Measurements from ENCODE around the gene SPDYC.
A peak's percentile ranks its signal among the peaks of the same experiment; 100 is the strongest.

SPDYC gene

GRCh38 chr11:65206901-65207300, 36.9 kb downstream of the SPDYC start:
- DNase-seq (ENCODE audit: low read depth, low spot score) = no peak

GRCh38 chr11:65207918-65208784, 38.1 kb downstream of the SPDYC start:
- no peak for DNase-seq (ENCODE audit: low read depth, low spot score)

- DNase-seq (ENCODE audit: low read depth, low spot score) = no peak
Observed at GRCh38 chr11:65208785-65209710, 39.0 kb downstream of the SPDYC start.

GRCh38 chr11:65209711-65210360, 39.8 kb downstream of the SPDYC start:
- DNase-seq (ENCODE audit: low read depth, low spot score) = no peak

GRCh38 chr11:65210361-65210731, 40.3 kb downstream of the SPDYC start:
- DNase-seq (ENCODE audit: low read depth, low spot score) = no peak

GRCh38 chr11:65210748-65211147, 40.7 kb downstream of the SPDYC start:
- no peak for DNase-seq (ENCODE audit: low read depth, low spot score)

- DNase-seq (ENCODE audit: low read depth, low spot score) = no peak
Observed at GRCh38 chr11:65211293-65212105, 41.5 kb downstream of the SPDYC start.

GRCh38 chr11:65212226-65212801, 42.3 kb downstream of the SPDYC start:
- no peak for DNase-seq (ENCODE audit: low read depth, low spot score)

GRCh38 chr11:65213322-65214211, 43.5 kb downstream of the SPDYC start:
- DNase-seq (ENCODE audit: low read depth, low spot score) = peak; percentile 93

GRCh38 chr11:65214212-65214845, 44.3 kb downstream of the SPDYC start:
- no peak for DNase-seq (ENCODE audit: low read depth, low spot score)

- no peak for DNase-seq (ENCODE audit: low read depth, low spot score)
Observed at GRCh38 chr11:65215441-65216076, 45.5 kb downstream of the SPDYC start.

- DNase-seq (ENCODE audit: low read depth, low spot score) = no peak
Observed at GRCh38 chr11:65216830-65217229, 46.8 kb downstream of the SPDYC start.

- no peak for DNase-seq (ENCODE audit: low read depth, low spot score)
Observed at GRCh38 chr11:65217441-65218423, 47.7 kb downstream of the SPDYC start.

GRCh38 chr11:65218446-65218845, 48.4 kb downstream of the SPDYC start:
- DNase-seq (ENCODE audit: low read depth, low spot score) = no peak

- no peak for DNase-seq (ENCODE audit: low read depth, low spot score)
Observed at GRCh38 chr11:65219930-65220213, 49.8 kb downstream of the SPDYC start.

- no peak for DNase-seq (ENCODE audit: low read depth, low spot score)
Observed at GRCh38 chr11:65221026-65221425, 51.0 kb downstream of the SPDYC start.

Data from iPS DF 19.7 (cell line).